WERI-Rb-1 (cell line): ENCODE data around the gene NME2.

ENCODE experiments used
- DNase-seq: peaks from one replicate; pipeline ENCODE4 v3.0.0-alpha.2; 2020
- H3K27ac ChIP-seq: fragments of 250-450 bp; sonication (Bioruptor Pico); 2 replicates; pipeline ENCODE4 v1.5.1; 2020; ENCODE audit warnings: mild to moderate bottlenecking, moderate library complexity
- H3K27me3 ChIP-seq: fragments of 250-450 bp; sonication (Bioruptor Pico); 2 replicates; pipeline ENCODE4 v1.5.1; 2021; ENCODE audit warnings: mild to moderate bottlenecking, low read depth, moderate library complexity; ENCODE audit not compliant: insufficient read depth, severe bottlenecking
- H3K36me3 ChIP-seq: fragments of 250-450 bp; sonication (Bioruptor Pico); 2 replicates; pipeline ENCODE4 v1.5.1; 2020; ENCODE audit warnings: mild to moderate bottlenecking, moderate library complexity
- H3K4me3 ChIP-seq: 2 replicates; pipeline ENCODE4 v1.5.1; 2011; ENCODE audit warnings: low read depth, mild to moderate bottlenecking, control low read depth, low read length
- H3K9me3 ChIP-seq: fragments of 250-450 bp; sonication (Bioruptor Pico); 2 replicates; pipeline ENCODE4 v1.5.1; 2021; ENCODE audit warnings: mild to moderate bottlenecking, moderate library complexity; ENCODE audit not compliant: severe bottlenecking
- TF ChIP-seq, protein P1 (sequence below): IDR thresholded peaks from 2 replicates; pipeline ENCODE4 v1.5.1; 2011; ENCODE audit warnings: low read depth, mild to moderate bottlenecking, control low read depth, inconsistent platforms, low read length

Gene NME2

DNA sequence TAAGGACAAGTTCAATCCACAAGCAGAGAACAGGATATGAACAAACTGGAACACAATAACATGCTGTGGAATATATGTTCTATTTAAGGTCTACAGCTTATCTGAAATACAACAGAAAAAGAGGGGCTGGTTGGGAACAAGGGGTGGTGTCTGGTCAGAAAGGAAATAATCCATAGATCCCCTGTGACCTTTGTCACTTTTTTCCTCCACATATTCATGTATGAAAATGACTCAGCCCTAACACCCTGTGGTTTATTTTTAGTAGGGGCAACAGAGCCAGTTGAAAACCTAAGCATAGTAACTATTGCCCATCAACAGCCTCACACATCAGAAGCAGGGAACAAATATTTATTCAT, 33.3 kb upstream of the NME2 start:
- no peak for DNase-seq
- Histone ChIP-seq H3K36me3 (no peaks in the 10 kb centered on the region), H3K27me3 (no peaks in the 10 kb centered on the region), H3K27ac (no peak overlapping the region), H3K9me3 (no peaks in the 10 kb centered on the region), H3K4me3 (no peak overlapping the region)
- TF ChIP-seq, protein P1, sequence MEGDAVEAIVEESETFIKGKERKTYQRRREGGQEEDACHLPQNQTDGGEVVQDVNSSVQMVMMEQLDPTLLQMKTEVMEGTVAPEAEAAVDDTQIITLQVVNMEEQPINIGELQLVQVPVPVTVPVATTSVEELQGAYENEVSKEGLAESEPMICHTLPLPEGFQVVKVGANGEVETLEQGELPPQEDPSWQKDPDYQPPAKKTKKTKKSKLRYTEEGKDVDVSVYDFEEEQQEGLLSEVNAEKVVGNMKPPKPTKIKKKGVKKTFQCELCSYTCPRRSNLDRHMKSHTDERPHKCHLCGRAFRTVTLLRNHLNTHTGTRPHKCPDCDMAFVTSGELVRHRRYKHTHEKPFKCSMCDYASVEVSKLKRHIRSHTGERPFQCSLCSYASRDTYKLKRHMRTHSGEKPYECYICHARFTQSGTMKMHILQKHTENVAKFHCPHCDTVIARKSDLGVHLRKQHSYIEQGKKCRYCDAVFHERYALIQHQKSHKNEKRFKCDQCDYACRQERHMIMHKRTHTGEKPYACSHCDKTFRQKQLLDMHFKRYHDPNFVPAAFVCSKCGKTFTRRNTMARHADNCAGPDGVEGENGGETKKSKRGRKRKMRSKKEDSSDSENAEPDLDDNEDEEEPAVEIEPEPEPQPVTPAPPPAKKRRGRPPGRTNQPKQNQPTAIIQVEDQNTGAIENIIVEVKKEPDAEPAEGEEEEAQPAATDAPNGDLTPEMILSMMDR = no peak

- TF ChIP-seq, protein P1 = no peak
- H3K36me3 ChIP-seq = no peaks in the 10 kb centered on the region
These were observed 32.8 kb upstream of the NME2 start for GRCh38 chr17:51133365-51133764.

DNA sequence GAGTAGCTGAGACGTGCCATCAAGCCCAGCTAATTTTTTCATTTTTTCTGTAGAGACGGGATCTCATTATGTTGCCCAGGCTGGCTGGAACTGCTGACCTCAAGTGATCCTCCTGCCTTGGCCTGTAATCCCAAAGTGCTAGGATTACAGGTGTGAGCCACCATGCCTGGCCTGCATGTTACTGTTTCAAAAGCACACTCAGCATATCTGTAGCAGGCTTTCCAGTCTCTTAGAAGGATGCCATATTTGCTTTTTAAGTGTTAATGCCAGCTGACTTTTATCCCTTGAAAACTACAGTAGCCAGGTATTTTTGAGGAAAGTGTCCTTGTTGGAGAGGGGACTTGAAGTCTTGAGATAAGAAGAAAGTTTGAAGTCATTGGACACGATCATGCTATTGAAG, 30.3 kb upstream of the NME2 start:
- H3K27ac ChIP-seq = no peak overlapping the region
- no peak overlapping the region for H3K4me3 ChIP-seq
- H3K27me3 ChIP-seq = no peaks in the 10 kb centered on the region
- TF ChIP-seq, protein P1 = no peak
- DNase-seq = no peak
- no peaks in the 10 kb centered on the region for H3K36me3 ChIP-seq
- H3K9me3 ChIP-seq = no peaks in the 10 kb centered on the region

More at GRCh38 chr17:51133365-51133764, 32.8 kb upstream of the NME2 start:
- H3K9me3 ChIP-seq = no peaks in the 10 kb centered on the region
- no peak overlapping the region for H3K4me3 ChIP-seq
- no peaks in the 10 kb centered on the region for H3K27me3 ChIP-seq
- no peak for DNase-seq
- no peak overlapping the region for H3K27ac ChIP-seq

GRCh38 chr17:51142597-51142996, 23.6 kb upstream of the NME2 start:
- Histone ChIP-seq H3K36me3 (no peaks in the 10 kb centered on the region), H3K4me3 (no peak overlapping the region), H3K9me3 (no peaks in the 10 kb centered on the region), H3K27ac (no peak overlapping the region), H3K27me3 (no peaks in the 10 kb centered on the region)
- no peak for DNase-seq
- TF ChIP-seq, protein P1 = no peak

DNA sequence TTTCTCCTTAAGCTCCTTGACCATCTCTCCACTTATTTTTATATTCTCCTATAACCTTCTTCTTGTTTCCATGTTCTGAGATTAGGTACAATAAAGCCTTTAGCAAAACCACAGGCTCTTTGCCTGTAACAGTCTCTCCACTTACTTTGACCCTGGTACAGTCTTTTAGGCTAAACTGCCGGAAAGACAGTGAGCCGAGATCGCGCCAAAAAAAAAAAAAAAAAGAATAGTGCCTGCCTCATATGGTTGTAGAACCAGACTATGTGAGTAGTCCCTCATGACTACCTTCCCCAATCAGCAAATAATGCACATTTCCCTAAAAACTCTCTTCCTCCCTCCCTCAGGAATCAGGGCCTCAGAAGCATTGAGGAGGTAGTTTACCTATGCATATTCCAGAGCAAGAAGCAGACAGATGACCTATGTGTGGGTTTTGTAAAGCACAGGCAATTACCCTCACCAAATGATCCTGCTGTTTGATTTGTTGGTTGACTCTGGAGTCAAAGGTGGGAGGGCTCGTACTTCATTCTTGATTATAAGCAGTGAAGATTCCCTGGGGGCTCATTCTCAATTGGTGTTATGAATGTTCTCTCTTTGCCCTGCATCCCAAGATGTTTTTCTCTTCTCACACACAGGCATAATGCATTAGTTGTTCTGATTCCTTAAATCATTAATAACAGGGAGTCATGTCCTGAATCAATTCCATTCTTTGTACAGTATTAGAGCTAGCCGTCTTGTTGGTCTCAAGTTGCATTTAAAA, 21.8 kb upstream of the NME2 start:
- H3K9me3 ChIP-seq = no peaks in the 10 kb centered on the region
- H3K27ac ChIP-seq = no peak overlapping the region
- TF ChIP-seq, protein P1 = no peak
- no peaks in the 10 kb centered on the region for H3K36me3 ChIP-seq
- no peak overlapping the region for H3K4me3 ChIP-seq
- no peaks in the 10 kb centered on the region for H3K27me3 ChIP-seq
- DNase-seq = no peak

- no peaks in the 10 kb centered on the region for H3K36me3 ChIP-seq
- TF ChIP-seq, protein P1 = no peak
- H3K27ac ChIP-seq = no peak overlapping the region
- DNase-seq = no peak
- H3K27me3 ChIP-seq = no peaks in the 10 kb centered on the region
- no peaks in the 10 kb centered on the region for H3K9me3 ChIP-seq
- H3K4me3 ChIP-seq = no peak overlapping the region
These were observed 18.6 kb upstream of the NME2 start for GRCh38 chr17:51147650-51148049.
